ENCODE measurements around the gene CLCN3. TPM values are rescaled to one million over a fixed set of nuclear protein-coding genes. Genes with fewer than 3 reads are reported as not detected.
"Not testable (repeated sequence)": the region's sequence is repeated elsewhere in the genome, so short reads cannot be mapped to it uniquely, and the experiment has no call there.

CLCN3 gene
- total and polyA plus RNA-seq, 7 donors = 7.9 to 32.3 (median 24.3) TPM

DNA sequence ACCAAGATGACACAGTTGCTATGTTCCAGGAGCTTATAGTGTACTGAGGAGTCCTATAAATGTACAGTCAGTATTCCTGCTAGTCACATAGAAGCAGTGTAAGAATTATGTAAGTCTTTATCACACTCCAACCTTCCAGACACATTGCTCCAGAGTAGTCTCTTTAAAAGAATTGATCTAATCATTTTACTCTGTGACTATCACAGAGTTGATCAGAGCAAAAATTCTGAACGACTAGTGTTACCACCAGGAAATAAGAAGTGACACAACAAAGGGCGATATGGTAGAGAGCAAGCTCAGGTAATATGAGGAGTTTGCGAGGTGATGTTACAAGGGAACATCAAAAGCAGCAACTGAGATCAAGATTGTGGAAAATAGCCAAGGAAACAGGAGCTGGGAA, 146.4 kb downstream of the CLCN3 start:
- no peak for DNase-seq
- 72 to 79% (median 75%) methylated on average over 3 of the region's 3 CpGs for WGBS, 3 donors
- no peaks in the 10 kb centered on the region for H3K36me3 ChIP-seq (ENCODE audit: insufficient read depth in 1 of 2, low read depth in 1 of 2)
- no peaks in the 10 kb centered on the region for H3K4me1 ChIP-seq
- H3K9me3 ChIP-seq = no peaks in the 10 kb centered on the region
- peaks cover 0 to 2% (median 0%) of the 10 kb centered on the region in 3 donors for H3K27me3 ChIP-seq (ENCODE audit: insufficient read depth in 3 of 3, low read length in 2 of 3)
- H3K27ac ChIP-seq = no peak overlapping the region
- ATAC-seq = no peak
- intact Hi-C loops (cut with DNase I) = no loop called here
- no peak overlapping the region for H3K4me3 ChIP-seq
- TF ChIP-seq, protein P1, sequence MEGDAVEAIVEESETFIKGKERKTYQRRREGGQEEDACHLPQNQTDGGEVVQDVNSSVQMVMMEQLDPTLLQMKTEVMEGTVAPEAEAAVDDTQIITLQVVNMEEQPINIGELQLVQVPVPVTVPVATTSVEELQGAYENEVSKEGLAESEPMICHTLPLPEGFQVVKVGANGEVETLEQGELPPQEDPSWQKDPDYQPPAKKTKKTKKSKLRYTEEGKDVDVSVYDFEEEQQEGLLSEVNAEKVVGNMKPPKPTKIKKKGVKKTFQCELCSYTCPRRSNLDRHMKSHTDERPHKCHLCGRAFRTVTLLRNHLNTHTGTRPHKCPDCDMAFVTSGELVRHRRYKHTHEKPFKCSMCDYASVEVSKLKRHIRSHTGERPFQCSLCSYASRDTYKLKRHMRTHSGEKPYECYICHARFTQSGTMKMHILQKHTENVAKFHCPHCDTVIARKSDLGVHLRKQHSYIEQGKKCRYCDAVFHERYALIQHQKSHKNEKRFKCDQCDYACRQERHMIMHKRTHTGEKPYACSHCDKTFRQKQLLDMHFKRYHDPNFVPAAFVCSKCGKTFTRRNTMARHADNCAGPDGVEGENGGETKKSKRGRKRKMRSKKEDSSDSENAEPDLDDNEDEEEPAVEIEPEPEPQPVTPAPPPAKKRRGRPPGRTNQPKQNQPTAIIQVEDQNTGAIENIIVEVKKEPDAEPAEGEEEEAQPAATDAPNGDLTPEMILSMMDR (IDR thresholded peaks at IDR 0.05) = no peak

DNA sequence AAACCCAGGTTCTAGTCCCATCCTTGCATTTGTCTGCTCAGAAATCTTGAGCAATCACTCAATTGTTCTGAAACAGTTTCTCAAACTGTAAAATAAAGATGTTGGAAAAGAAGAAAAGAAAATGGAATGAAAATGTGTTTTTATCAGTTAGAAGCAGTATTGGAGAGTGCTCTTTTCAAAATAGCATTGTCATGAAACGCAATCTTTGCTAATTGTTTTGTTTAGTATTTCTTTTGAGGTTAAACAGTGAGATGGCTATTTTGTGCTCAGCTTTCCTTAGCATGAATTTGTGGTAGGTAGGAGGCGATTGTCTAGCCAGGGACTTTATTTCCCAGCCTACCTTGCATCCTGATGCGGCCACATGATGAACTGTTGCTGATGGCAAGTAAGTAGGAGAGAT, 148.0 kb downstream of the CLCN3 start:
- Histone ChIP-seq H3K9me3 (no peaks in the 10 kb centered on the region), H3K36me3 (ENCODE audit: insufficient read depth in 1 of 2, low read depth in 1 of 2) (no peaks in the 10 kb centered on the region), H3K4me3 (no peak overlapping the region), H3K27me3 (ENCODE audit: insufficient read depth in 3 of 3, low read length in 2 of 3) (peaks cover 0 to 2% (median 0%) of the 10 kb centered on the region in 3 donors), H3K4me1 (no peaks in the 10 kb centered on the region), H3K27ac (no peak overlapping the region)
- TF ChIP-seq, protein P1 (IDR thresholded peaks at IDR 0.05) = no peak
- DNase-seq (no peak), ATAC-seq (no peak)
- 90 to 91% (median 91%) methylated on average over 3 of the region's 3 CpGs for WGBS, 3 donors
- intact Hi-C loops (cut with DNase I) = no loop called here

DNA sequence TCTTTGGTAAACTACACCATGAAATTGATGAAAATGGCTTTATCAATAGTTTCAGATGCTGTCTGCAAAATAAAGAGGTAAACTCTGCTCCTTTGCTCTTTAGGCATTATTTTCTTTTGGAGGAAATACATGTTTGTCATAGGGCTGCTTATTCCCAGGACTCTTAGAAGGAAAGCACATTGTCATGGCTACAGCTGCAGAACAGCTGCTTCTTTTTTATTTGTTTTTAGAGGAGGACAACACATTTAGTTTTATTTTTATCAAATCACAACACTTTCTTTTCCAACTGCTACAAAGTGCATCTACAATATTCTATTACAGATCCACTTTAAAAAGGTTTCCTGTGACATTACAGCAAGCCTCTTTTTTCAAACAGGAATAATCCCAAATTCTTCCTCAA, 150.0 kb downstream of the CLCN3 start:
- no peak overlapping the region for H3K4me3 ChIP-seq

DNA sequence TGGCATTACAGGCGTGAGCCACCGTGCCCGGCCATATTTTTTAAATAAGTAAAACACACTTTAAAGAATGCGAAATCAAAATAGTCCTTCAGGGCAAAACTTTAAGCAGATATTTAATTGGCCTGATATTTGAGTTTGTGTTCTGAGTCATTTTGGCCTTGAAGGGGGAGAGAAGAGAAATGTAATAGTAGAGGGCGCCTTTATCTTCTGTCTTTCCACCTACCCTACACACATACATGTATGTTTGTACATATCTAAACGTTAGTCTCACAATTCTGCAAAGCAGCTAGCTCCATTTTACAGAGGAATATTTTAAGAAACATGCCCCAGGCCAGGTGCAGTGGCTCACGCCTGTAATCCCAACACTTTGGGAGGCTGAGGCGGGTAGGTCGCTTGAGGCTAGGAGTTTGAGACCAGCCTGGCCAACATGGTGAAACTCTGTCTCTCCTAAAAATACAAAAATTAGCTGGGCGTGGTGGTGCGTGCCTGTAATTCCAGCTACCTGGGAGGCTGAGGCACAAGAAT, 151.2 kb downstream of the CLCN3 start:
- DNase-seq; H3K4me1 ChIP-seq; ATAC-seq; H3K4me3 ChIP-seq; intact Hi-C loops (cut with DNase I); H3K36me3 ChIP-seq (ENCODE audit: insufficient read depth in 1 of 2, low read depth in 1 of 2); H3K27ac ChIP-seq; H3K9me3 ChIP-seq: not testable (repeated sequence)
- H3K27me3 ChIP-seq (ENCODE audit: insufficient read depth in 3 of 3, low read length in 2 of 3) = peaks cover 0 to 24% (median 10%) of the 10 kb centered on the region in 3 donors
- WGBS, 3 donors = 90 to 91% (median 91%) methylated on average over 11 of the region's 11 CpGs

More for the DNA sequence above, 150.0 kb downstream of the CLCN3 start:
- Histone ChIP-seq H3K27me3 (ENCODE audit: insufficient read depth in 3 of 3, low read length in 2 of 3) (peaks cover 0 to 15% (median 9%) of the 10 kb centered on the region in 3 donors), H3K27ac (no peak overlapping the region), H3K36me3 (ENCODE audit: insufficient read depth in 1 of 2, low read depth in 1 of 2) (no peaks in the 10 kb centered on the region), H3K4me1 (peaks cover 4% of the 10 kb centered on the region), H3K9me3 (no peaks in the 10 kb centered on the region)
- no peak for ATAC-seq
- TF ChIP-seq, protein P1 (IDR thresholded peaks at IDR 0.05) = no peak
- DNase-seq = no peak
- intact Hi-C loops (cut with DNase I) = no loop called here

Other genes with a start within 250 kb of the CLCN3 start
- 1 to 10 TPM; 7.6 to 8.8 (median 8.3) TPM for gene NEK1, start 8.0 kb upstream of the CLCN3 start, total RNA-seq
- 1 to 10 TPM; 3.0 to 3.6 (median 3.4) TPM for gene NEK1, start 8.0 kb upstream of the CLCN3 start, polyA plus RNA-seq
- 10 to 100 TPM; 13.2 to 17.3 (median 15.3) TPM for gene HPF1, start 137.4 kb downstream of the CLCN3 start, total RNA-seq
- gene HPF1, start 137.4 kb downstream of the CLCN3 start, polyA plus RNA-seq = 10 to 100 TPM; 19.5 to 44.7 (median 20.3) TPM

Data from psoas muscle (tissue), 8 donors.